ENCODE results near the gene SLIT3.

DNA sequence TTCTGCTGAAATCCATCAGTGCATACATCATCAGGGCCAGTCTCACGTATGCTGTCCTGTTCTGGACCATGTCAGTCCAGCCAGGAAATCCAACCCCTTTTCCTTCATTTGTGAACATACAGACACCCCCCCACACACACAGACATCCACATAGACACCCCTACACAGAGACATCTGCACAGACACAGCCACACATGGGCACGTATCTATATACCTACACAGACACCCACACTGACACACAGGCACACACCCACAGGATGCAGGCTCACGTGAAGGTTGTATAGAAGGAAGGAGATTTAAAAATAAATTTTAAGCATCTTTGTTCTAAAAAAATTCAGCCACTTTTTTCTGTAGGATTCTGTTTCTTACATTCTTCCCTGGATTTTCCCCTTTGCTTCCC lies 325.6 kb downstream of the SLIT3 start:
- TF ChIP-seq EZH2 (IDR thresholded peaks at IDR 0.05; ENCODE audit: borderline replicate concordance, low read depth, low read length) (no peak), HEY1 (CRISPR knock-in tag; IDR thresholded peaks at IDR 0.05; ENCODE audit: borderline replicate concordance) (no peak), MTF1 (CRISPR knock-in tag; IDR thresholded peaks at IDR 0.05; ENCODE audit: borderline replicate concordance) (no peak)
